SK-N-SH (cell line): ENCODE data around the gene COL4A2. TPM values are rescaled to one million over a fixed set of nuclear protein-coding genes. Genes with fewer than 3 reads are reported as not detected.

Experiments used
- CTCF ChIA-PET: fragments of 300-600, 350-600 bp; formaldehyde crosslinking; extraction: SDS; loops from one replicate; lab custom pipeline; 2021; lab: Yijun Ruan, JAX
- POLR2A ChIA-PET: fragments of 350-600 bp; sonication (Branson Sonifier 250); formaldehyde crosslinking; extraction: SDS; loops from one replicate; lab custom pipeline; 2020; ENCODE audit warnings: antibody characterized with exemption, inconsistent platforms; lab: Yijun Ruan, JAX
- DNase-seq: peaks from one replicate; pipeline ENCODE4 v3.0.0; 2012
- H2AFZ ChIP-seq: fragments of 200-600 bp; sonication (generic); 2 replicates; pipeline ENCODE4 v1.8.1; 2016; ENCODE audit warnings: antibody characterized with exemption, mild to moderate bottlenecking, low read depth
- H3F3A ChIP-seq: fragments of 200-600 bp; sonication (generic); replicated peaks from 2 replicates; pipeline ENCODE3; 2016; ENCODE audit warnings: antibody characterized with exemption, mild to moderate bottlenecking; ENCODE audit not compliant: insufficient read depth
- H3K27ac ChIP-seq, 2 experiments: fragments of 200-500 bp in 1 of 2; fragments of 200-600 bp in 1 of 2; sonication (Bioruptor generic) in 1 of 2; sonication (generic), shearing (Covaris generic) in 1 of 2; 2 replicates each; pipeline versions ENCODE4 v1.5.1 to v1.6.1; 2014 to 2016; ENCODE audit warnings: low read depth in 2 of 2, inconsistent platforms in 1 of 2, low read length in 1 of 2, mild to moderate bottlenecking in 1 of 2, mixed read lengths in 1 of 2
- H3K27me3 ChIP-seq: fragments of 200-600 bp; sonication (generic), shearing (Covaris generic); 2 replicates; pipeline ENCODE4 v1.6.1; 2016; ENCODE audit warnings: mixed run types; ENCODE audit not compliant: insufficient read depth
- H3K36me3 ChIP-seq, 2 experiments: fragments of 200-500 bp in 1 of 2; fragments of 200-600 bp in 1 of 2; sonication (Bioruptor generic) in 1 of 2; sonication (generic) in 1 of 2; replicated peaks in 1 of 2; 2 replicates each; pipeline versions ENCODE3 to v1.5.1; 2014 to 2016; ENCODE audit warnings: low read length in 1 of 2, mild to moderate bottlenecking in 1 of 2; ENCODE audit not compliant: insufficient read depth in 2 of 2, control insufficient read depth in 1 of 2
- H3K4me1 ChIP-seq, 2 experiments: fragments of 200-500 bp in 1 of 2; fragments of 200-600 bp in 1 of 2; sonication (Bioruptor generic) in 1 of 2; sonication (generic), shearing (Covaris generic) in 1 of 2; 2 replicates each; pipeline versions ENCODE4 v1.5.1 to v1.6.1; 2014 to 2016; ENCODE audit warnings: low read depth in 1 of 2, low read length in 1 of 2, mixed run types in 1 of 2; ENCODE audit not compliant: insufficient read depth in 2 of 2, control insufficient read depth in 1 of 2
- H3K4me2 ChIP-seq: fragments of 200-600 bp; sonication (generic), shearing (Covaris generic); 2 replicates; pipeline ENCODE4 v1.6.1; 2017; ENCODE audit warnings: mixed run types
- H3K4me3 ChIP-seq, 2 experiments: fragments of 200-500 bp in 1 of 2; fragments of 200-600 bp in 1 of 2; sonication (Bioruptor generic) in 1 of 2; sonication (generic), shearing (Covaris generic) in 1 of 2; 2 replicates each; pipeline versions ENCODE4 v1.5.1 to v1.8.1; 2014 to 2016; ENCODE audit warnings: low read depth in 2 of 2, inconsistent platforms in 1 of 2, low read length in 1 of 2, mild to moderate bottlenecking in 1 of 2, mixed read lengths in 1 of 2, moderate library complexity in 1 of 2
- H3K79me2 ChIP-seq: fragments of 200-600 bp; sonication (generic); 2 replicates; pipeline ENCODE4 v1.8.1; 2017; ENCODE audit warnings: mild to moderate bottlenecking; ENCODE audit not compliant: insufficient read depth
- H3K9ac ChIP-seq: fragments of 200-600 bp; sonication (generic); 2 replicates; pipeline ENCODE4 v1.6.1; 2017; ENCODE audit warnings: mixed run types
- H3K9me2 ChIP-seq: fragments of 200-600 bp; sonication (generic); 2 replicates; pipeline ENCODE4 v1.6.1; 2017; ENCODE audit warnings: mixed run types
- H3K9me3 ChIP-seq: fragments of 200-600 bp; sonication (generic); 2 replicates; pipeline ENCODE4 v1.6.1; 2017; ENCODE audit warnings: mixed run types, mild to moderate bottlenecking, moderate library complexity
- H4K20me1 ChIP-seq: fragments of 200-600 bp; sonication (generic); 2 replicates; pipeline ENCODE4 v1.6.1; 2017; ENCODE audit warnings: mild to moderate bottlenecking, mixed run types; ENCODE audit not compliant: insufficient read depth
- CTCF ChIP-seq: fragments of 200-600 bp; sonication (generic); IDR thresholded peaks from 2 replicates; pipeline ENCODE4 v1.6.1; 2017; ENCODE audit warnings: antibody characterized with exemption, mild to moderate bottlenecking, moderate library complexity
- ELF1 ChIP-seq: IDR thresholded peaks from 2 replicates; pipeline ENCODE4 v1.4.0; 2012
- EP300 ChIP-seq, 2 experiments: IDR thresholded peaks; 2 replicates each; pipeline versions ENCODE4 v1.4.0 to v1.6.1; 2012; ENCODE audit warnings: borderline replicate concordance in 1 of 2, low read depth in 1 of 2, low read length in 1 of 2
- EZH2phosphoT487 ChIP-seq: fragments of 200-600 bp; sonication (generic); IDR thresholded peaks from 2 replicates; pipeline ENCODE4 v1.6.1; 2017; ENCODE audit warnings: low read depth, mixed run types, mild to moderate bottlenecking, antibody characterized with exemption, moderate library complexity, borderline replicate concordance
- FOXJ3 ChIP-seq: sonication (generic); formaldehyde crosslinking; IDR thresholded peaks from 2 replicates; pipeline ENCODE4 v1.5.1; 2020; ENCODE audit warnings: mild to moderate bottlenecking, missing genetic modification reagents
- FOXM1 ChIP-seq: IDR thresholded peaks from 2 replicates; pipeline ENCODE4 v1.4.0; 2012; ENCODE audit warnings: low read depth, mild to moderate bottlenecking
- GABPA ChIP-seq: IDR thresholded peaks from 2 replicates; pipeline ENCODE4 v1.4.0; 2012; ENCODE audit warnings: low read depth, mild to moderate bottlenecking
- GATA2 ChIP-seq: sonication (generic); formaldehyde crosslinking; IDR thresholded peaks from 2 replicates; pipeline ENCODE4 v1.5.0; 2020; ENCODE audit warnings: mild to moderate bottlenecking, missing genetic modification reagents
- MXI1 ChIP-seq: IDR thresholded peaks from 2 replicates; pipeline ENCODE4 v1.6.1; 2012; ENCODE audit warnings: mild to moderate bottlenecking, low read depth, low read length, improper control_type of control experiment
- NFIC ChIP-seq: IDR thresholded peaks from 2 replicates; pipeline ENCODE4 v1.4.0; 2012; ENCODE audit warnings: borderline replicate concordance
- PBX3 ChIP-seq: IDR thresholded peaks from 2 replicates; pipeline ENCODE4; 2012
- POLR2AphosphoS5 ChIP-seq: IDR thresholded peaks from 2 replicates; pipeline ENCODE4 v1.6.1; 2012; ENCODE audit warnings: low read depth, low read length
- RCOR1 ChIP-seq: fragments of 150-350 bp; IDR thresholded peaks from 2 replicates; pipeline ENCODE4 v1.6.1; 2017; ENCODE audit warnings: antibody characterized with exemption, low read length
- REST ChIP-seq: IDR thresholded peaks from 2 replicates; pipeline ENCODE4 v1.6.1; 2012; ENCODE audit warnings: mild to moderate bottlenecking, low read depth, low read length, moderate library complexity
- TCF12 ChIP-seq: IDR thresholded peaks from 2 replicates; pipeline ENCODE4 v1.4.0; 2012
- USF1 ChIP-seq: IDR thresholded peaks from 2 replicates; pipeline ENCODE4 v1.4.0; 2012; ENCODE audit warnings: low read depth, borderline replicate concordance
- USF2 ChIP-seq: fragments of 150-350 bp; IDR thresholded peaks from 2 replicates; pipeline ENCODE4 v1.6.1; 2017; ENCODE audit warnings: antibody characterized with exemption, low read length, low read depth, borderline replicate concordance
- WGBS: methylation state at CpG from one replicate; pipeline ENCODE4 v1.1.6; 2017; ENCODE audit warnings: low lambda C conversion rate; 5-methylcytosine and 5-hydroxymethylcytosine counted together
- polyA plus RNA-seq, 3 experiments: library from polyadenylated mRNA; depleted of rRNA; stranded (reverse); fragments of >200 nt; gene quantifications; 2 replicates each; pipeline ENCODE4 v1.2.3, GENCODE V29; 2012

Gene COL4A2
- polyA plus RNA-seq, 1 of the 3 experiments (the other 2 are of a cell fraction) = 137 TPM

- Histone ChIP-seq H2AFZ (no peak overlapping the region), H3K9me3 (no peaks in the 10 kb centered on the region), H3K36me3 (peaks cover 0 to 9% of the 10 kb centered on the region in 2 experiments), H3K4me1 (peaks cover 10 to 38% of the 10 kb centered on the region in 2 experiments; a peak in 3 of 4 replicates), H4K20me1 (no peaks in the 10 kb centered on the region), H3K4me2 (no peak overlapping the region; the same call in 1 of the 2 replicates), H3F3A (peaks cover 60% of the 10 kb centered on the region), H3K9me2 (no peaks in the 10 kb centered on the region), H3K27me3 (no peaks in the 10 kb centered on the region), H3K9ac (no peak overlapping the region), H3K27ac (peak overlapping the region in 1 of 2 experiments; percentile 89; a peak in 2 of 4 replicates), H3K4me3 (no peak overlapping the region), H3K79me2 (peaks cover 90% of the 10 kb centered on the region)
- no peak for DNase-seq
- TF ChIP-seq GATA2 = no peak
- TF ChIP-seq PBX3 = no peak
- 83% methylated on average over 6 of the region's 7 CpGs for WGBS
- ChIA-PET CTCF (no interaction called here), POLR2A (no interaction called here)
Measured at GRCh38 chr13:110318920-110319319, 11.8 kb downstream of the COL4A2 start.

- Histone ChIP-seq H3K27ac (peak overlapping the region in 1 of 2 experiments; percentile 89; a peak in 2 of 4 replicates), H3K79me2 (peaks cover 90% of the 10 kb centered on the region), H4K20me1 (no peaks in the 10 kb centered on the region), H3K36me3 (peaks cover 0 to 9% of the 10 kb centered on the region in 2 experiments), H3K4me2 (peak overlapping the region; percentile 74), H3K9ac (no peak overlapping the region), H3K4me1 (peaks cover 15 to 42% of the 10 kb centered on the region in 2 experiments; a peak in 3 of 4 replicates), H3K9me3 (no peaks in the 10 kb centered on the region), H3K4me3 (no peak overlapping the region), H3F3A (peaks cover 60% of the 10 kb centered on the region), H3K9me2 (no peaks in the 10 kb centered on the region), H3K27me3 (no peaks in the 10 kb centered on the region), H2AFZ (no peak overlapping the region)
- TF ChIP-seq FOXJ3 (no peak), USF1 (no peak), TCF12 (no peak), EP300 (IDR thresholded peaks at IDR 0.05; ENCODE audit: borderline replicate concordance in 1 of 2, low read depth in 1 of 2, low read length in 1 of 2) (no peak), RCOR1 (no peak), GABPA (no peak), NFIC (no peak), CTCF (no peak), MXI1 (no peak), REST (no peak), USF2 (no peak), POLR2AphosphoS5 (no peak), EZH2phosphoT487 (no peak), FOXM1 (no peak), ELF1 (no peak)
- ChIA-PET CTCF (no interaction called here), POLR2A (no interaction called here)
- DNase-seq = no peak
- 91% methylated on average over 4 of the region's 4 CpGs for WGBS
Measured at GRCh38 chr13:110319397-110319773, 12.3 kb downstream of the COL4A2 start.
